Epithelial cell of proximal tubule (primary cell): ENCODE data around the gene MAP4K5. TPM values are rescaled to one million over a fixed set of nuclear protein-coding genes. Genes with fewer than 3 reads are reported as not detected.
A peak's percentile ranks its signal among the peaks of the same experiment; 100 is the strongest.
"Not testable (repeated sequence)": the region's sequence is repeated elsewhere in the genome, so short reads cannot be mapped to it uniquely, and the experiment has no call there.

Experiments
- DNase-seq: peaks from one replicate; pipeline ENCODE4 v3.0.0-alpha.2; 2011; ENCODE audit warnings: low read depth
- H3K4me3 ChIP-seq: 2 replicates; pipeline ENCODE4 v1.5.1; 2011; ENCODE audit warnings: low read depth, mild to moderate bottlenecking, low read length
- CTCF ChIP-seq: conservative IDR thresholded peaks from 2 replicates; pipeline ENCODE4 v1.5.1; 2012; ENCODE audit warnings: low read depth, mild to moderate bottlenecking, low read length
- total RNA-seq: library from RNA; depleted of rRNA; stranded (reverse); fragments of >200 nt; gene quantifications from 2 replicates; pipeline ENCODE4 v1.2.3, GENCODE V29; 2015

The MAP4K5 gene
- total RNA-seq, 1 donor from 2014 or later = 128 TPM

DNA sequence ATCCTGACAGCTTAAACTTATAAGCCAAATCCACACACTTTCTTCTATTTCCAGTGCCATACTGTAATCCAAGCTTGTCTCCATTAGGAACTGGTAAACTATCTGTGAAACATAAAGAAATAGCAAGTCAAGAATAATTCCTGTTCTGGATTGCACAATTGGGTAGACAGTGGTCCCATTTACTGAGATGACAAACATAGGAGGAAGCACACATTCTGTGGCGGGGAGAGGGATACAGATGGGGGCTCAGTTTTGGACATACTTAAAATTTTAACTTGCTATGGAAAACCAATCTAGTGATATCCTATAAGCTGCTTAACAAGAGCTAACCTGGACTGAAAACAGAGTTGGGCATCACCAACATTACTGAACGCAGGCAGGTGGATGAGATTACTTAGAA is 16.3 kb downstream of the MAP4K5 start:
- DNase-seq = no peak
- H3K4me3 ChIP-seq = no peak overlapping the region
- no peak for TF ChIP-seq CTCF

DNA sequence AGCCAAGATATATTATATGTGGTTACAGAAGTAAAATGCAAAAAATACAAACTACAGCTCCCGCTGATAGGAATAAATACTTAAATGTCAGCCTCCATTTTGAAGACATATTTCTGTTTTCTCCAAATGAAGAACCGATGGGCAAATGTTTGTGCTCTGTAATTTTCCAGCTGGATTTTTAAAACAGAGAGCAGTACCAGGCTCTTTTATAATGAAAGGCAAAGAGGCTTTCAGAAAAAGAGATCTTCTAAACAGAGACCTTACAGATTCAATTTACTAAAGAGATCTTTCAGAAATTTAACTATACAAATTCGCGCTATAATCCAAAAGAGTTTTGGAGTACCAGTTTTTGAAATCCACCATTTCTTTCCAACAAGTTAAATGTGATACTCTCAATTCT is 19.9 kb downstream of the MAP4K5 start:
- TF ChIP-seq CTCF = no peak
- no peak overlapping the region for H3K4me3 ChIP-seq
- no peak for DNase-seq

DNA sequence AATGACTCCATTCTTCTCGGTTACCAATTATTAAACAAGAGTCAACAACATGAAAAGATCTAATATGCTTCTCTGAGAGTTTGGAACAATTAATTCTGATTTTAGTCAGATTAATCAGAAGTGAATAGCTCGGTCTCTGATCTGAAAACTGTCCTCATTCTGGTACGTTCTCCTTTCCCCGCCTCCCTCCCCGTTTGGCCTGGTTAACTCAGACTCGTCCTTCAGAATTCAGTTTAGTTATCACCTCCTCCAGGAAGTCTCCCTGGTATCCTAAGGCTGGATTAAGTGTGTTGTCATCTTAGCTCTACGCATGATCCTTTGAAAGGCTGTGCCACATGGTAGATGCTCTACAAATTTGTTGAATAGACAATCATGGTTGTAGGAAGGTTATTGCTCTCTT is 22.2 kb downstream of the MAP4K5 start:
- no peak overlapping the region for H3K4me3 ChIP-seq
- no peak for TF ChIP-seq CTCF
- no peak for DNase-seq

DNA sequence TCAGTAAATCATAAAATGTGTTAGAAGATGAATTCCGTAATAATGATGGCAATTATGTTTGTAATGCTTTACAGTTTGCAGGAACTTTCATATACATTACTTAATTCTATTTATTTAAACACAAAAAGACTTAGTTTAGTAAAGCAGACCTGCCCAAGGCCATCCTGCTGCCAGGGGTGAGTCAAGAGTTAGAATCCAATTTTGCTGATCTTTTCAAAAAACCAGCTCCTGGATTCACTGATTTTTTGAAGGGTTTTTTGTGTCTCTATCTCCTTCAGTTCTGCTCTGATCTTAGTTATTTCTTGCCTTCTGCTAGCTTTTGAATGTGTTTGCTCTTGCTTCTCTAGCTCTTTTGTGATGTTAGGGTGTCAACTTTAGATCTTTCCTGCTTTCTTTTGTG is 25.3 kb downstream of the MAP4K5 start:
- DNase-seq, H3K4me3 ChIP-seq: not testable (repeated sequence)

DNA sequence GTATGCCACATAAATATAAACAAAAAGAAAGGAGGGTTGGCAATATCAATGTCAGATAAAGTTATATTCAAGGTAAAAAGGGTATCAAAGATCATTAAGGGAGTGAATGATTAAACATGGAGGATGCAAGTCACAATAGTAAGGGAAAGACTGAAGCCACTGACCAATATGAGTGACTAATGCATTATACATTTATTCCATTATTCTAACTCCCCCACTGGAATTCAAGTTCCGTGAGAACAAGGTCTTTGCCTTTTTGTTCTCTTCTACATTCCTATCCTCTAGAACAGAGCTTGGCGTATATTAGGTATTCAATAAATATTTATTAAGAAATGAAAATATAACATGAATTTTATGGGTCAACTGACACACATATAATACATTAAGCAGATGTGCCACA is 30.7 kb downstream of the MAP4K5 start:
- TF ChIP-seq CTCF = no peak
- no peak overlapping the region for H3K4me3 ChIP-seq
- peak; percentile 69 for DNase-seq

DNA sequence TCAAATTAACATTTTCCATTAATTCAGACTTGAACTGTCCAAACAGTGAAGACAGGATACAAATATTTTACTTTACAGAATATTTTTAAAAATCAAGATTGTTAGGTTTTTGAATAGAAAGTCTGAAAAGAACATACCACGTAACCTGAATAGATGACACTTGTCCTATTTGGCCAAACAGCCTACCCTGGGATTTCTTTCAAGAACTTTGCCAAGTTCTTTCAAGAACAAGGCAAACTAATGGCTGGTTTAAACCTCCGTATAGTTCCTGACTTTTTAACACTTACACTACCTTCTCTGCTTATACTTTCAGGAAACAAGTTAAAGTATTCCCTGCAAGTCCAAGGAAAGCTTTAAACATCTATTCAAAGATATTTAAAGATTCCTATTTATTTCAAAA is 35.0 kb downstream of the MAP4K5 start:
- DNase-seq = no peak
- TF ChIP-seq CTCF = no peak
- H3K4me3 ChIP-seq = no peak overlapping the region

DNA sequence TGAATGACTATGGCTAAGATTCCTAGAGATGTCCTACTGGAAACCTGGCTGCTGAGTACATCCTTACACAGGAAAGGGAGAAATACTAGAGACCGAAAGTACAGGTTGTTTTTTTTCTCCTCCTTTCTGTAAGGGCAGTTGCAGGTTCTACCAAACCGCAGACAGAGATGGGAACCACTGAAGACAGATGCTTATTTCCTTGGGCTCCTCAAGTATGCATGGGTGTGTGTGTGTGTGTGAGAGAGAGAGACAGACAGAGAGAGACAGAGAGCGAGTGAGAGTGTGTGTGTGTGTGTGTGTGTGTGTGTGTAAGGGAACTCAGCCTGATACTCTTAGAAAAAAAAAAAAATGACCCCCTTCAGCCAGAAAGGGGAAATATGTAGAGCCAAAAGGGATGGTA is 42.5 kb downstream of the MAP4K5 start:
- TF ChIP-seq CTCF = no peak
- DNase-seq = no peak
- H3K4me3 ChIP-seq = no peak overlapping the region

- DNase-seq = no peak
- H3K4me3 ChIP-seq = no peak overlapping the region
- TF ChIP-seq CTCF = no peak
Measured at GRCh38 chr14:50488521-50488920, 43.8 kb downstream of the MAP4K5 start.
